ENCODE data around the gene HOXA3.

The HOXA3 gene

DNA sequence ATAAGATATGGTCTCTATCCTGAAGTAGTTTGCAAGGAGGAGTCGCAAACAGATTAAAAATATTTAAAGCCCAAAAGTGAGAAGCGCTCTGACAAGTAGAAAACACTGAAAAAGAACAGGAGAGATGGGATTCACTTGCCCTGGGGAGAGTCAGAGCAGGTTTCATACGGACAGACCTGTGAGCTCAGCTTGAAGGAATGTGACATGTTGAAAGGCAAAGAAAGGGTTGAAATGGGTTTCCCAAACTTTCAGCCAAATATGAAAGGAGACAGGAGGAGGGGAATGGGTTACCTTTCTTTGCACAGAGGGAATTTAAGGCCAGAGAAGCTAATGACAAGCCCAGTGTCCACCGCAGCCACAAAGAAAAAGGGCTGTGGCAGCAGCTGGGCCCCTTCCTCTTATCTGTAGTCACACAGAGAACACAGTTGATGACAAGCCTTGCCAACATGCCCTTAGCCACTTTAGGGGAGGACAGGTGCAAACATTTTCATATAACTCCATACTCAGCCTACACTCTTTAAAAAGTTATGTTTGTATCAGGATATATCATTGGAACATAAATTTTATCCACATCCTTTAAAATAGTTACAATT is 71.4 kb downstream of the HOXA3 start:
- DNase-seq, result no peak

DNA sequence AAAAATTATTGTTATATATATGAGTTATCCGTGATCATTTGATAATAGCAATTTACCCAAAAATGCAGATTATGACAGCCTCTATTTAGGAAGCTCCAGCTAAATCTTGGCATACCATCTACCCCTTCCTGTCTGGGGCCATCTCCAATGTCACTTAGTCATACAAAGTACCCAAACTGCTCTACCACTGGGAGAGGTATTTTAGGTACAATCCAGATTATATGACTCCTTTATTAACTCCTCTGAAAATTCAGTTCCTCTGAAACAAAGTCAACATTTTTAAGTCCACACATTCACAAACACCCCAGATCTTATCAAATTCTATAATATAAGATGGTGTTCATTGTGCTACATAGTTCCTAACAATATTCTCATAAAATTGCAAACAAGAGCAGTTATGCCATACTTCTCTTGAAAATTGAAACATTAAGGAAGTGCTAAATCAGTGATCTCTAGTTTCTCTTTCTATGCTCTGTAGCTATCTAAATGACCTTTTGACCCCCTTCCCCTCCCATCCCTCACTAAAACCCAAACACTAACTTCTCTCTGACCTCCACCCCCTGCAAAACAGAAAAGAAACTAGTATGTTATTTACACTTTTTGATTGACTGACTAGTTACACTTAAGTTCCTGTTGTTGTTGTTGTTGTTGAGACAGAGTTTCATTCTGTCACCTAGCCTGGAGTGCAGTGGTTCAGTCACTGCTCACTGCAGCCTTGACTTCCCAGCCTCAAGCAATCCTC is 73.0 kb downstream of the HOXA3 start:
- no peak for DNase-seq

GRCh38 chr7:27078616-27079233 is 73.7 kb downstream of the HOXA3 start:
- DNase-seq, result no peak

GRCh38 chr7:27073076-27073475 is 79.3 kb downstream of the HOXA3 start:
- peak; percentile 12 to 29 for DNase-seq

DNA sequence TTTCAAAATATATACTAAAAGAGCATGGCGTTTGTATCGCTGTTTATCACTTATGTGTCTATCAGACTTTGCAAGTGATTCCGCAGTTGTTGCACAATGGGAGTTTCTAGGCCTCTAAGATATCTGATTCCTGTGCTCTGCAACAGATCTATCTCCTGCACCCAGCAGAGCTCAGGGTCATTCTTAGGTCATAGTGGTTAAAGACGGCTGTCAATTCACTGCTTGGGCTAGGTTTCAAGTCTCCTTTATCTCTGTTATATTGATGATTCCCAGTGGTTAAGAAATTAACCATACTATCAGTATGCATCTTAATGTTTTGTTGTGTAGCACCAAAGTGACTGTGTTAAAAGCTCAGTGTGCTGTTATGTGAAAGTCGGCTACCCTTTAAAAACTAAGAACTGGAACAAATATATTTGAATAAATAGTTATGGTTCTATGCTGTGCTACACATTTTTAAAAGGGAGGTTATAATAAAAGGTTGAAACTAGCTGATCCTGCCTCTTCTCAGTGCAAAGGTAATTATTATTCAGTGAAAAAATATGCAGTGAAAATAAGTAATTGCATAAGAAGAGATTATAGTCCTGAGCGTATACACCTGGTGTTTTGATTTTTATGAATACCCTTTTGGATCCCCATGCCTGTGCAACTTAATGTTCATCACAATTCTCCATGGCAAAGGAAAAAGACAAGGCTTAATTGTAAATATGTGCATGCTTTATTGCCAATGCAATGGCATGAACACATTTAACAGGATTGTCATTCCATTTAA is 80.6 kb downstream of the HOXA3 start:
- peak; percentile 33 to 42 for DNase-seq

- DNase-seq, result no peak
Measured at GRCh38 chr7:27068259-27068658, 84.1 kb downstream of the HOXA3 start.

DNA sequence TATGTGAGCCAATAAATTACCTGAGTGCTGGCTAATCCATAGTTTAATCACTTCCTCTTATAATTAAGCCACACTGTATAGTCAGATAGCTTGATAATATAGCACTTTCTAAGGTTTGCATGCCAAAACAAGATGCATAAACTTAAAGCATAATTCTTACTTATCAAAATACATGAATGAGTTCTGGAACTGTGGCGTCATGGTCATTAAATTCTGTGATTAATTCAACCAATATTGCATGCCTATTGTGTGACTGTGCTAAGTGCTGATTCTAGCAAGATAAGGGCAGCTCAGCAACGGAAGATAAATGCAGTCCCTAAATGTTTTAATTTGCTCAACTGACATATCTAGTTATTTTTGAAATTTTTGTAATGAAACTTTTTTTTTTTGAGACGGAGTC is 86.2 kb downstream of the HOXA3 start:
- DNase-seq, result no peak

DNA sequence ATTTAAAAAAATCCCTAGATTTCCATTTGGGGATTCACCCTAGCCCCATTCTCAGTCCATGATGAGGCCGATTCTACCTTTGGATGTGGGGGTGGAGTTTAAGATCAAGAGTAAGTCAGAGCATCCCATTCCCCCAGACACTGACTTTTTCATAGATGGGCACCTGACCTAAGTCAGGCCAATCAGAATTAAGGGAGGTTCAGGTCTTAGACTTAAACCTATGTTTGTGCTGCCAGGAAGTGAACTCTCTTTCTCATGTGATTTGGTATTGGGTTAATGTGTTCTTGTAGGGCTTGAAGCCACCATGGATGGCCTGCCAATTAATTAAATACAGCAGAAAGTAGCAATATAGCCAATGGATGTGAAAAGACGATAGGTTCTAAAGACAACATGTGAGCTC is 86.7 kb downstream of the HOXA3 start:
- no peak for DNase-seq

DNA sequence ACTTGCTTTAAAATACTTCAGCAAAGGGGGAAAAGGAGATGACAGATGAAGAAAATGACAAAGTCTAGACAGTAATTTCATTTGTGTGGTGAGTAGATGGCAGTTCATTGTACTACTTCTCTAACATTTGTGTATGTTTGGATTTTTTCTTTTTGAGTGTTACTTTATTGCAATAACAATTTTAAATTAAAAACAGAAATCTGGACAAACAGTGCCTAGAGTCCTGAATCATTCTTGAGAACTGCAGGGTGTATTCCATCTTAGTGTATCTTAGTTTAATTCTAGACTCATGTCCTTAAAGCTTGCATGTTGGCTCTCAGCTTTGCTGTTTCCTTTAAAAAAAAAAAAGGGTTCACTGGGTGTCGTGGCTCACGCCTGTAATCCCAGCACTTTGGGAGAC is 87.7 kb downstream of the HOXA3 start:
- DNase-seq, result no peak

DNA sequence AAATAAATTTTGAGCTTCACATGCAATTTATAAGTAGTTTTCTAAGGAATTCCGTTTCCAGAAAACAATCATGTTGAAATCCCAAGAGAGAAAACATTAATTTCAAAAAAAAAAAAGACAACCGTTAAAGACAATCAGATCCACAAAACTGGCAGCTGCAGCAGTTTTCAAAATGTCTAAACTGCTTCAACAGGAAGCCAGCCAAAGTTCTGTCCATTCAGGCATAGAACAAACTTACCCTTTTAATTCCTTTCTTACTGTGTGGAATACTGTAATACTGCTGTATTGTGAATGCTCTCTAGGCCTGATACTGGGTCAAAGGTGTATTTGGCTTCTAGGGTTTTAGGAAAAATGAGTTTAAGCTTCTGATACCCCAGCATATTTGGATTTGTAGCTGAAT is 88.2 kb downstream of the HOXA3 start:
- DNase-seq, result no peak

GRCh38 chr7:27062946-27063345 is 89.4 kb downstream of the HOXA3 start:
- DNase-seq, result no peak
